Fibroblast of skin of right biceps (primary cell): ENCODE results near the gene SHISA7.
A peak's percentile ranks its signal among the peaks of the same experiment; 100 is the strongest.

Experiments
- DNase-seq: peaks from one replicate; pipeline ENCODE4 v3.0.0-alpha.2; 2013

Gene SHISA7

DNA sequence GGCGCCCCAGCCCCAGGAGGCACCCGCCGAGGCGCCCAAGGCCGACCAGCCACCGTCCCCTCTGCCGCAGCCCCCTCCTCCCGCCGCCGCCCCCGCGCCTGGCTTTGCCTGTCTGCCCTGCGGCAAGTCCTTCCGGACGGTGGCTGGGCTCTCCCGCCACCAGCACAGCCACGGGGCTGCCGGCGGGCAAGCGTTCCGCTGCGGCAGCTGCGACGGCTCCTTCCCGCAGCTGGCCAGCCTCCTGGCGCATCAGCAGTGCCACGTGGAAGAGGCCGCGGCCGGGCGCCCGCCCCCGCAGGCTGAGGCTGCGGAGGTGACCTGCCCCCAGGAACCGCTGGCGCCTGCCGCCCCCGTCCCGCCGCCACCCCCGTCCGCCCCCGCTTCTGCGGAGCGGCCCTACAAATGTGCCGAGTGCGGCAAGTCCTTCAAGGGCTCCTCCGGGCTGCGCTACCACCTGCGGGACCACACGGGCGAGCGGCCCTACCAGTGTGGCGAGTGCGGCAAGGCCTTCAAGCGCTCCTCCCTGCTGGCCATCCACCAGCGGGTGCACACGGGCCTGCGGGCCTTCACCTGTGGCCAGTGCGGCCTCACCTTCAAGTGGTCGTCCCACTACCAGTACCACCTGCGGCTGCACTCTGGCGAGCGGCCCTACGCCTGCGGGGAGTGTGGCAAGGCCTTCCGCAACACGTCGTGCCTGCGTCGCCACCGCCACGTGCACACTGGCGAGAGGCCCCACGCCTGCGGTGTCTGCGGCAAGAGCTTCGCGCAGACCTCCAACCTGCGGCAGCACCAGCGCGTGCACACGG, 39.3 kb upstream of the SHISA7 start:
- no peak for DNase-seq

DNA sequence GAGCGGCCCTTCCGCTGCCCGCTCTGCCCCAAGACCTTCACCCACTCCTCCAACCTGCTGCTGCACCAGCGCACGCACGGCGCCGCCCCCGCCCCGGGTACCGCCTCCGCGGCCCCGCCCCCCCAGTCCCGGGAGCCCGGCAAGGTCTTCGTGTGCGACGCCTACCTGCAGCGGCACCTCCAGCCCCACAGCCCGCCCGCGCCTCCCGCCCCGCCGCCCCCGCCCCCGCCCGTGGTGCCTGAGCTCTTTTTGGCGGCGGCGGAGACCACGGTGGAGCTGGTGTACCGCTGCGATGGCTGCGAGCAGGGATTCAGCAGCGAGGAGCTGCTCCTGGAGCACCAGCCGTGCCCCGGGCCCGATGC, 38.7 kb upstream of the SHISA7 start:
- no peak for DNase-seq

DNA sequence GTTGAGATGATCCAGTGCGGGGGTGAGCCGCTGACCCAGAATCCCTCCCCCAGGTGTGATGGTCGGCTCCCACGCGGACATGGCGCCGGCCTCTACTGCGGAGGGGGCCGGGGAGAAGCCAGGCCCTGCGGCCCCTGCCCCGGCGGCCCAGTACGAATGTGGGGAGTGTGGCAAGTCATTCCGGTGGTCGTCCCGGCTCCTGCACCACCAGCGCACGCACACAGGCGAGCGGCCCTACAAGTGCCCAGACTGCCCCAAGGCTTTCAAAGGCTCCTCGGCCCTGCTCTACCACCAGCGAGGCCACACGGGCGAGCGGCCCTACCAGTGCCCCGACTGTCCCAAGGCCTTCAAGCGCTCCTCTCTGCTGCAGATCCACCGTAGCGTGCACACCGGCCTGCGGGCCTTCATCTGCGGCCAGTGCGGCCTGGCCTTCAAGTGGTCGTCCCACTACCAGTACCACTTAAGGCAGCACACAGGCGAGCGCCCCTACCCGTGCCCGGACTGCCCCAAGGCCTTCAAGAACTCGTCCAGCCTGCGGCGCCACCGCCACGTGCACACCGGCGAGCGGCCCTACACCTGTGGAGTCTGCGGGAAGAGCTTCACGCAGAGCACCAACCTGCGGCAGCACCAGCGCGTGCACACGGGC, 38.2 kb upstream of the SHISA7 start:
- no peak for DNase-seq

DNA sequence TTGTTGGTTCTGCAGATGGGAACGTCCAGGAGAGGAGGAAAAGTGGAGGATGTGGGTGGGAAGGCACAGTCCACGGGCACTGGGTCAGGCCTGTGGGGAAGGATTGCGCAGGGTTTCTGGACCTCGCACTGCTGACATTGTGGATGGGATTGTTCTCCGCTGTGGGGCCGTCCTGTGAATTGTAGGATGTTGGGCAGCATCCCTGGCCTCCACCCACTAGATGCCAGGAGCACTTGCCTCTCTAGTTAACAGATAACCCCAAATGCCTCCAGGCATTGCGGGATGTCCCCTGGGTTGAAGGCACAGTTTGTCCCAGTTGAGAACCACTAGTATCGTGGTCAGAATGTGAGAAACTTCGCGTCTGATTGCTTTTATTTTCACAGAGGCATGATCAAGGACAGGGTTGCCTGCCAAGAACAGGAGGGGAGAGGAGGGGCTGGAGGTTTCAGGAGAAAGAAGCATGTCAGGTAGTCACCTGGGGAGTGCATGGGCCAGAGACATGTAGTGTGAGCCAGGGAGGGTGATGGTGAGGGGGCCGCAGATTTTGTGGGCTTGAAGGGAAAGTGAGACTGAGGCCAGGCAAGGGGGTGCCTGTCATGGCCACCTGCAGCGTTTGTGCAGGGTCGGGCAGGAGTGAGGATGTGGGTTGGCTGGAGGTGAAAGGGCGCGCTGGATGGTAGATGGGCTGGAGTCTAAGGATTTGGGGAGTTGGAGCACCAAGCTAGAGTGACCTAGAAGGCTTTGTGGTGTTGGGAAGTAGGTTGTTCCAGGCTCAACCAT, 36.5 kb upstream of the SHISA7 start:
- no peak for DNase-seq

DNA sequence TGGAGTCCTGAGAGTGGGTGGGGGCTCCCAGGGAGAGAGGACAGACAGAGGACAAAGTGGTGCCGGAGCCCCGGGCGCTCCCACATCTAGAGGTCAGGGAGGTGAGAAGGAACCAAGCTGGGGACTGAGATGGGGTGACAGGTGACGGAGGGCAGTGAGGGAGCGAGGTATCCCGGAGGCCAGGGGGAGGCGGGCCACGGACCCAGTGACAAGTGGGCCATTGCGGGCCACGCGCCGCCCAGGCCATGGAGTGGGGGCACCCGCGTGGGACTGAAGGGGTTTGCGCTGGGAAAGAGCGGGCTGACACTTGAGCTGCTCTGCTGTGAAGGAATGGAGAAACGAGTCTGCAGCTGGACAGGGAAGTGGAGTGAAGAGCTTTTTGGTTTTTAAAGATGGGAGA, 35.9 kb upstream of the SHISA7 start:
- DNase-seq, result no peak

DNA sequence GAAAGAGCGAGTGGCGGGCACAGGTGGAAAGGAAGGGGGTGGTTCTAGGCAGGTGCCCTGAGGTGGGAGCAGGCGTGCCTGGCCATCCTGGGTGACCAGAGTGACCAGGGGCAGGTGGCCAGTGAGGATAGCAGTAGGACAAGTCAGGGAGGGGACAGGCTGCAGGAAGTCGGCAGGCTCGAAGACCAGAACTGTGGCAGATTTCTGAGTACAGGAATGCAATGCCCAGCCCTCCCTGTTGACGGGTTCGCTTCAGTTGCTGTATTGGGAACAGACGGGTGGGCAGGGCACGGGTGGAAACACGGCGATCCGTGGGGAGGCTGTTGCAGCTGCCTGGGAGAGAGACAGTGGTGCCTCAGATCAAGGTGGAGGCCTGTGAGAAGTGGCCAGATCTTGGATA, 35.3 kb upstream of the SHISA7 start:
- no peak for DNase-seq

DNA sequence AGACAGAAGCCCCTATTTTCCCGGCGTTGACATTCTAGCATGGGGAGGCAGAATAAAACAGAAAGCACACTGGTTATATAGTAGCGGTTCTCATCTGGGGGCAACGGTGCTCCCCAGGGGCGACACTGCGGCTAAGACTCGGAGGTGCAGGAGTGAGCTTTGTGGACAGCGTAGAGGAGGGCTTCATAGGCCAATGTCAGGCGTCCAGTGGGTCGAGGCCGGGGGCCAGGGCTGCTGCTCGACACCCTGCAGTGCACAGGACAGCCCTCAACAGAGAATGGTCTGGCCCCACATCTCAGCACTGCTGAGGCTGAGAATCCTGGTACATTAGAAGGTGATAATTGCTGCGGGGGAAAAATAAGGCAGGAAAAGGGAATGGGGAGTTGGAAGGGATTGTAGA, 34.8 kb upstream of the SHISA7 start:
- no peak for DNase-seq

DNA sequence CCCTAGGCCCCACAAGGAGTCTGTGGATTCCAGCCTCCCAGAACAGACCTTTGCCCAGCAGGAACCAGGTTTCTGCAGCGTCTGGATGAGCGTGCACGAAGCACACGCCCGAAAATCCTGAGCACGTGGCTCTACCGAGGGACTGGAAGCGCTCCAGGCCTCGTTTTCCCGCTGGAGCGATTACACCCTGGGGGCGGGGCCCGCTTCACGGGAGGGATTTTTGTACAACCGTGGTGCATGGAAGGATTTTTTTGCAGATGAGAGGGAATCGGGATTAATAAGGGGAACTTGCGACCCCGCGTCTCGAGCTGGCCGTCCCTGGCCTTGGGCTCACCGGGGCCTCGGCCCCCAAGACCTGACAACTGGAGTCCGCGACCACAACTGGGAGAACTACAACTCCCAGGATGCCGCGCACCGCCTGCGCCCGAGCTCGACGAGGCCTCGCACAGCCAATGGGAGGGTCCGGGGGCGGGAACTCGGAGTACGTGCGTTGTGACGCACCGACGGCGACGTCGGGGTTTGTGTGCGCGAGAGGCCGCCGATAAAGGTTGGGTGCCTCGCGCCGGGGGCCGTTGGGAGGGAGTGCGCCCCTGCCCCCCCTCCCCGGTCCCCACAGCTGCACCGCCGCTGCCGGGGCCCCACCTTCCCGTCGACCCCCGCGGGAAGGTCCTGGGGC, 33.1 kb upstream of the SHISA7 start, which contains the start of gene ZNF628:
Gene ZNF628 (plus strand): TSS at position 518 of the 676 bp plus-strand sequence. CDS start 3,294 bp downstream, outside the sequence.
- peak; percentile 99 for DNase-seq

DNA sequence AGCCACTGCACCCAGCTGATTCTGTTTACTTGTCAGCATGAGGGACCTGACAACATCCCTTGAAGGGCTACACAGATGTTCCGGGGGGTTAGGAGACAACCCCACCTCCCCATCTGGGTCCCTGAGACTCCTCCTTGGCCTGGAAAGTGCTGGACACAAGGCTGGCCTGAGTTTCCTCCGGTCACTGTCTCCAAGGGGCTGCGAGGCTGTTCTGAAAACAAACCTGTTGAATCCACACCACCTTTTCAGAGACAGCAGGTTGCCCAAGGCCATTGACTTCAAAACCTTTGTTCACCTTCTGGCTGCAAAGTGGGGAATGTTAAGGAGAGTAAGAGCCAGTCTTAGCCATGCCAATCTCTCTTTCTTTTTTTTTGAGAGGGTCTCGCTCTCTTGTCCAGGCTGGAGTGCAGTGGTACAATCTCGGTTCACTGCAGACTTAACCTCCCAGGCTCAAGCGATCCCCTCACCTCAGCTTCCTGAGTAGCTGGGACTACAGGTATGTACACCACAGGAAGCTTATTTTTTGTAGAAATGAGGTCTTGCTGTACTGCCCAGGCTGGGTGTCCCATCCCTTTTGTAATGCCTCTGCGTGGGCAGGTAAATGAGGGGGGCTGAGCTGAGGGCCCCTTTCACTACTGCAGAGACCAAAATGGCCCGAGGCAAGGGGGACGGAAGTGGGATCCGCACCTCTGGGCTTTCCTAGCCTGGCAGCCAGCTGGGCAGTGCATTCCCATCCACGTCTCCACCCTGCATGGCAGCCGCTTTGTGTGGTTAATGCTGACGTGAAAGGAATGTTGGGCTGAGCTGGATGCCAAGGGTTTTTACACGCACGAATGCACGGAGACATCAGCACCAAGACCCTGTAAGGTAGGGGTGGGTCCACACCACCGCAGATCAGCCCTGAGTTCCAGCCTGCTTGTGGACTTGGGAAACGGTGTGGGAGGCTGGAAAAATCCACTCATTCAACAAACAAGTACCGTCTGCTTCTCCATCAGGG, 31.5 kb upstream of the SHISA7 start:
- DNase-seq, result peak; percentile 31

DNA sequence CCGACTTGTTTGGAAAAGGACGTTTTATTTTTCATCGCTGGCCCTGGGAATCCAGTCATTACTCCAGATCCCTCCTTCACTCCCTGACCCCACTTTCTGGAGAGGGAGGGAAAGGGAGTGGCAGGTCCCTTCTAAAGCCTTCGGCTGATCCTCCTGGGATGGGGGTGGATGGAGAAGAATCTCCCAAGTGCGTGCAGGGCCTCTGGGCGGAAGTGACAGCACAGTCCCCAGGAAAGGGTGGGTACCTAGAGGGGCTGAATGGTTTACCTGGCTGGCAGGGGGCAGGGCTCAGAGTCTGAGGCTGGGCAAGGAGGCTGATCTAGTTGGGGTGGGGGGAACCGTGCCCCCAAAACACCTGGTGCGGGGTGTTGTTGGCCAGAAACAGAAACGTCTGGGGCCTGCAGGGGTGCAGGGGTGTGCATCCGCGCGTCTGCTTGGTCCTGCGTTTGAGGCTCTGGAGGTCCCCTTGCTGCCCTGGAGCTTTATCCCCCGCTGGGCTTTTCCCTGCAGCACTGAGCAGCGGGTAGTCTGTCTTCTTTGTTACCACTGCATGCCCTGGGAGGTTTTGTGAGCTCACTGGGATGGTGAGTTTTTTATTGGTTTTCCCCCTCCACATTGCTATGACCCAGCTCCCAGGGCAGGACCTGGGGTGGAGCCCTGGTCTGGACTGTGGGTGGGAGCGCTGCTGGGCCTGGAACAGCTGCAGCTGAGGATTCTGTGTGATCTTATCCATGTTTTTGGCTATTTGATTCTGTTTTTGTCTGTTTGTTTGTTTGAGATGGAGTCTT, 30.3 kb upstream of the SHISA7 start:
- no peak for DNase-seq

DNA sequence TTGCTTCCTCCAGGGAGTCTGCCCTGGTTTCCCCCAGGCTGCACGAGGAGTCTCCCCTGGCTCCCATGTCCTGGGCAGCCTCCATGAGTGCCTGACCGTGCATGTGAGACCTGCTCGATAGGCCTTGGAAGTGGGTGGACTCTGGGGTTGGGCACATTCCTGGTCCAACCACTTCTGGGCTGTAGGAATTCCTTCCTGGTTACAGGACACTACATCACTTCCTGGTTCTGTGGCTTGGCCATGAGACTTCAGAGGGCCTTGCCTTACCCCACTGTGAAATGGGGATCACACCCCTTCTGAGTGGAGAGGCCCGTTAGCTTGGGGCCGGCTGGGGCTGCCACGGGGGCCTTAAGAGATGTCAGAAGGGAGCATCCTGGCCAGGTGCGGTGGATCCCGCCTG, 29.4 kb upstream of the SHISA7 start:
- peak; percentile 74 for DNase-seq

DNA sequence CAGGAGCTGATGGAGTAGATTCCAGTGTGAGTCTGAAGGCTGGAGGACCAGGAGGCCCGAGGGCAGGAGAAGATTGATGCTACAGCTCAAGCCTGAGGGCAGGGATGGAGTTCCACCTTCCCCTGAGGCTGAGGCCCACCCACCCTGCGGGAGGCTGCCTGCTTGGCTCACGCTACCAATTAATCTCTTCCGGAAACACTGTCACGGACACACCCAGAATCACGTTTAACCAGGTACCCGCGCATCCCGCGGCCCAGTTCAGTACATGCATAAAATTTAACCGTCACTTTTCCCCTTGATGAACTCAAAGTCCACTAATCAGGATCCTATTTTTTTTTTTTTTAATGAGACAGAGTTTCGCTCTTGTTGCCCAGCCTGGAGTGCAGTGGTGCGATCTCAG, 28.2 kb upstream of the SHISA7 start:
- no peak for DNase-seq

DNA sequence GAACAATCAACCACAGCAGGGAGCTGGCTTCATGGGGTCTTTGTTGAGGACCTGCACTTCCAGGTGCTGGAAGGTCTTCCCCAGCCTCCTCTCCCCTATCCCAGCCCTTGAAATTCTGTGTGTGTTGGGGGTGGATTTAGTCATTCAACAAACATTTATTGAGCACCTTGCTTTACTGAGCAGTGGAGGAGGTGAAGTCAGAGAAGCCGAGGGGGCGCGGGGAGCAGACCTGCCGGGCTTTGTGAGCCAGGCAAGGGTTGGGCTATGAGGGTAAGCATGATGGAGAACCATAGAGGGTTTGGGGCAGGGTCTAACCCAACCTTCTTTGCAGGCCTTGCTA, 24.9 kb upstream of the SHISA7 start:
- no peak for DNase-seq

DNA sequence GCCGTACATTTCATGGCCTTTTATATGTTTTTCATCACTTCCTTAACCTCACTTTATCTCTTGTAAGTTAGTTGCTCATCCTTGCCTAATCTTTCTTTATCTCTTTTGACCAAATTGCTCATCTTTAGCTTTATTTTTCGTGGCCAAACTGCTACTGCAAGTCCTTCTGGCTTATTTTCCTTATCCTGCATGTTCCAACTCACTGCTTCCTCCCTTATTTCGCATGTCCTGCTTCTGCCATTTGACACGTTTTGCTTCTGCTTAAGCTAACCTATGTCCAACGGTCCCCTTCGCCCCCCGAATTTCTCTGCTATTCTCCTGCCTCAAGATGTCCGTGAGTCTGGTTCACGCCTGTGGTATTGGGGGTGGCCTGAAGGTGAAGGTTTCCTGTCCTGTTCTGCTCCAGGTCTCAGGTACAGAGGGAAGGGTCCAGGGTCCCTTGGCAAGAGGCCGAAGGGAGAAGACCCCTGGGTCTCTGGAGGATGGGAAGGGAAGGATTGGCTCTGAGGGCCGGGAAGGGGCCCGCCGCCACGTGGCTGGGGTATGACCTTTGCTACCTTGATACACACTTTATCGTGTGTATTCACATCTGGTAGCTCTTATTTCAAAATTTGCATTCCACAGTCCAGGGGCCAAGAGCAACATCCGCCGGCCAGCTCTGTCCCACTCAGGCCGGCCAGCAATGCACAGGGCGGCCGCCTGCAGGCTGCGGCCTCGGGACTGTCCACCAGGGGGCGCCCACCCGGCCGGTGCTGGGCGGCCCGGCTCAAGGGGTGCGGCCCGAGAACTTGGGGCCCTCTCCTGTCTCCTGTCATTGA, 24.3 kb upstream of the SHISA7 start:
- peak; percentile 47 for DNase-seq

DNA sequence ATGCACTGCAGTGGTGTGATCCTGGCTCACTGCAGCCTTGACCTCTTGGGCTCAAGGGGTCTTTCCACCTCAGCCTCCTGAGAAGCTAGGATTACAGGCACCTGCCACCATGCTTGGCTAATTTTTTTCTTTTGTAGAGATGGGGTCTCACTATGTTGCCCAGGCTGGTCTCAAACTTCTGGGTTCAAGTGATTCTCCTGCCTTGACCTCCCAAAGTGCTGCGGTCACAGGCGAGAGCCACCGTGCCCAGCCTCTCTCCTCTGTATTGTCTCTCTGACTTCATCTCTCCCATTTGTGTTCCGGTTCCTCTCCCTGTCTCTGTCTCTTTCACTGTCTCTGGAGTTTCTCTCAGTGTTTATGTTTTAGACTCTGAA, 23.1 kb upstream of the SHISA7 start:
- no peak for DNase-seq

DNA sequence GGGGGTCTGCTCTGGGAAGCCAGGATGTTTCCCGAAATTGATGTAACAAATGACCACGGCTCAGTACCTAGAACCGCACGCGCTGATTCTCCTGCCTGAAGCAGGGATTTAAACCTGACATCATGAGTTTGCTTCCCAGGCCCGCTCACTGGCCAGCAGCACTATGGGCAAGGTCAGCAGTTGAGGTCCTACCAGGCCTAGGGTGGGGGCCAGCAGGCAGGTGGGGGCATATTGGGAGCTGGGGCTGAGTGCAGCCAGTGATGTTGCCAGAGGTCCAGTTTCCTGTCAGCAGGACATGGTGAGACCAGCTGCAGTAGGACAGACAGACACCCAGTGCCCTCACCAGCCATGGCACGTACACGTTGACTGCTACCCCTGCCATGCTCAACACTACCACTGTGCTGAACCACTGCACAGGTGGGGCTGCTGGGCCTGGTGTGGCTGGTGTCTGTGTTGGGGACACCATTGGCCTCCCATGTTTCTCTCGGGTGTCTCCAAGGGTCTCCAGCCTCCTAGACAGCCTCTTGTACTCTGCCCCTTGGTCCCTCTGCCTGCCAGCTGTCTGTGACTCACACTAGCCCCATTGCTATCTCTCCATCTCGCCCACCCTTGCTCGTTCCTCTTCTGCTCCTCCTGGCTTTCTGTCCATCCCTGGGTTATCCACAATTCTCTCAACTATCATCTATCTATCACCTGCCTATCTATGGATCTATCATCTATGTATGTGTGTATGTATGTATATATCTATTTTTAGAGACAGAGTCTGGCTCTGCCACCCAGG, 22.6 kb upstream of the SHISA7 start:
- DNase-seq, result no peak

DNA sequence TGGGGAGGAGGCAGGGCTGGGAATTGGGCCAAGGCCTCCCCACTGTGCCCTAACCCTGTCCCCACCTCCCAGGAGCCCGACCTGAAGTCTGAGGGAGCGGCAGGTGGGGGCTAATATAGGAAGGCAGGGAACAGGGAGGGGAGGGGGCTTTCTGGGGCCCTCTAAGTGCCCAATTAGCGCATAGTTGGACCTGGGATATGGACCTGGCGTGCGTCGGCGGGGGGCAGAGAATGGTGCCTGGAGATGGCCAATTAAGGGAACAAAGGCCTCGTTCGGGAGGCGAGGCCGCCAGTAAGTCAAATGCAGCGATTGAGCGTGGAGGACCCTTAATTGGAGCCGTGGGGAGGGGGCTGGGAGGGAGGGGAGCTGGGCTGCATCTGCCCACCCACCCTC, 21.6 kb upstream of the SHISA7 start, which contains the start of gene C19orf85:
Gene C19orf85 (minus strand): TSS at position 90 of the 393 bp plus-strand sequence. CDS start 197 bp downstream, outside the sequence.
- DNase-seq, result no peak

DNA sequence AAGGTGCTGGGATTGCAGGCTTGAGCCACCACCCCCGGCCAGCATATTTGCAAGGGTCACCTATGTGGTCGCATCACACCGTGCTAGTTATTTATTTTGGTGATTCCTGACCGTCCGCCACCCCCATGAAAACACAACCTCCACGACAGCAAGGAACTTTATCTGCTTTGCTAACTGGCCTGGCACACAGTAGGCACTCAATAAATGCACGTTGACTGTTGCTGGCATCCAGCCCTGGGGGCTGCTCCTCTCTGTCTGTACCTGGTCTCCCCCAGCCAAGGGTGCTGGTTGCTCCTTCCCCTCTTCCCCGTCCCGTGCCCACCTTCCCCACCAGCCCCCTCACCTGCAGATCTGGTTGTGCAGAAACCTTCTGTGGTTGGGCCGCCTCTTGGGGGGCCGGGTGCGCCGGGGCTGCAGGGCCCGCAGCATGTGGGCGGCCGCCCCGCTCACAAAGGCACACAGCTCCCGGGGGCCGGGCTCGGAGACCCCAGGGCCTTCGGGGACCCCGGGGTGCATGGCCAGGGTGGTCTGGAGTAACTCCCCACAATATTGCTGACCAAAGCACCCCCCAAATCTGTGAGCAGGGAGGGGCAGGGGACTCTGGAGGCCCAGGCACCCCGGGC, 21.1 kb upstream of the SHISA7 start:
- no peak for DNase-seq

DNA sequence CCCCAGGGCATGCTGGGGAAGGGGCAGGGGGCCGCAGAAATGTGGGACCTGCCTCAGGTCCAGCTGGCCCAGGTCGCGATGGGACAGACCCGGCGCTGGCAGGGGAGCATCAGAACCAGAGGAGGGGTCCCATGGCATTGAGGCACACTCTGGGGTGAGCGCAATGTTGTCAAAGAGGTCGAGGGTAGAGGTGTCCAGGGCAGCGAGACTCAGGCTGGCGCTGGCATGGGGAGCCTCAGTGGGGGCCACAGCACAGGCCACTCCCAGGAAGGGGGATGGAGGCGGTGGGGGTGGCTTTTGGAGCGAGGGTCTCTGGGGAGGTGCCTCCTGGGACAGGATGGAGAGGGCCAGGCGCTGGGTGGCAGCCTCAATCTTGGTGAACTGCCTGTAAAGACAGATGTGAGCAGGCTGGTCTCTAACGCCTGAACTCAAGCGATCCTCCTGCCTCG, 20.5 kb upstream of the SHISA7 start:
- no peak for DNase-seq
